Measurements from ENCODE around the gene PXDN. TPM values are rescaled to one million over a fixed set of nuclear protein-coding genes. Genes with fewer than 3 reads are reported as not detected.

Gene PXDN
- polyA plus RNA-seq, 1 donor from 2014 or later, result 0.16 TPM

- H3K27me3 Mint-ChIP-seq, result no peaks in the 10 kb centered on the region
- H3K27ac Mint-ChIP-seq, result no peak overlapping the region
- no peaks in the 10 kb centered on the region for H3K36me3 Mint-ChIP-seq
- no peaks in the 10 kb centered on the region for H3K4me1 Mint-ChIP-seq
- no peaks in the 10 kb centered on the region for H3K9me3 Mint-ChIP-seq
- no peak overlapping the region for H3K4me3 Mint-ChIP-seq
Measured at GRCh38 chr2:1652034-1652790, 92.1 kb downstream of the PXDN start.

- no peaks in the 10 kb centered on the region for H3K4me1 Mint-ChIP-seq
- no peak overlapping the region for H3K4me3 Mint-ChIP-seq
- H3K9me3 Mint-ChIP-seq, result no peaks in the 10 kb centered on the region
- no peak overlapping the region for H3K27ac Mint-ChIP-seq
- no peaks in the 10 kb centered on the region for H3K27me3 Mint-ChIP-seq
- H3K36me3 Mint-ChIP-seq, result no peaks in the 10 kb centered on the region
Measured at GRCh38 chr2:1651121-1652033, 92.9 kb downstream of the PXDN start.

- peak overlapping the region in 1 of 3 donors; percentile 88 for H3K27ac Mint-ChIP-seq
- H3K27me3 Mint-ChIP-seq, result no peaks in the 10 kb centered on the region
- no peaks in the 10 kb centered on the region for H3K4me1 Mint-ChIP-seq
- H3K36me3 Mint-ChIP-seq, result no peaks in the 10 kb centered on the region
- no peaks in the 10 kb centered on the region for H3K9me3 Mint-ChIP-seq
- H3K4me3 Mint-ChIP-seq, result no peak overlapping the region
Measured at GRCh38 chr2:1650085-1650872, 94.0 kb downstream of the PXDN start.

- no peak overlapping the region for H3K4me3 Mint-ChIP-seq
- no peaks in the 10 kb centered on the region for H3K9me3 Mint-ChIP-seq
- no peaks in the 10 kb centered on the region for H3K4me1 Mint-ChIP-seq
Measured at GRCh38 chr2:1649103-1650084, 94.9 kb downstream of the PXDN start.

GRCh38 chr2:1648241-1649102 lies 95.8 kb downstream of the PXDN start:
- Mint-ChIP-seq H3K36me3 (no peaks in the 10 kb centered on the region), H3K9me3 (no peaks in the 10 kb centered on the region), H3K4me3 (no peak overlapping the region), H3K4me1 (no peaks in the 10 kb centered on the region), H3K27ac (no peak overlapping the region), H3K27me3 (no peaks in the 10 kb centered on the region)

More at GRCh38 chr2:1649103-1650084, 94.9 kb downstream of the PXDN start:
- Mint-ChIP-seq H3K27me3 (no peaks in the 10 kb centered on the region), H3K36me3 (no peaks in the 10 kb centered on the region), H3K27ac (no peak overlapping the region)

GRCh38 chr2:1647417-1648240 lies 96.7 kb downstream of the PXDN start:
- Mint-ChIP-seq H3K4me3 (no peak overlapping the region), H3K27me3 (no peaks in the 10 kb centered on the region), H3K4me1 (no peaks in the 10 kb centered on the region), H3K9me3 (no peaks in the 10 kb centered on the region), H3K36me3 (no peaks in the 10 kb centered on the region), H3K27ac (no peak overlapping the region)

GRCh38 chr2:1645761-1646476 lies 98.4 kb downstream of the PXDN start:
- Mint-ChIP-seq H3K4me1 (no peaks in the 10 kb centered on the region), H3K9me3 (no peaks in the 10 kb centered on the region)

GRCh38 chr2:1644427-1644826 lies 99.9 kb downstream of the PXDN start:
- H3K4me1 Mint-ChIP-seq, result no peaks in the 10 kb centered on the region
- no peaks in the 10 kb centered on the region for H3K27me3 Mint-ChIP-seq
- no peaks in the 10 kb centered on the region for H3K9me3 Mint-ChIP-seq
- no peak overlapping the region for H3K4me3 Mint-ChIP-seq
- H3K27ac Mint-ChIP-seq, result no peak overlapping the region
- no peaks in the 10 kb centered on the region for H3K36me3 Mint-ChIP-seq

More at GRCh38 chr2:1645761-1646476, 98.4 kb downstream of the PXDN start:
- Mint-ChIP-seq H3K4me3 (peak overlapping the region in 1 of 4 donors; percentile 63), H3K36me3 (no peaks in the 10 kb centered on the region), H3K27me3 (no peaks in the 10 kb centered on the region), H3K27ac (no peak overlapping the region)

GRCh38 chr2:1642993-1643619 lies 101.2 kb downstream of the PXDN start:
- no peaks in the 10 kb centered on the region for H3K27me3 Mint-ChIP-seq
- no peak overlapping the region for H3K4me3 Mint-ChIP-seq
- no peaks in the 10 kb centered on the region for H3K9me3 Mint-ChIP-seq
- H3K4me1 Mint-ChIP-seq, result no peaks in the 10 kb centered on the region
- no peak overlapping the region for H3K27ac Mint-ChIP-seq
- H3K36me3 Mint-ChIP-seq, result no peaks in the 10 kb centered on the region

GRCh38 chr2:1642066-1642861 lies 102.1 kb downstream of the PXDN start:
- H3K36me3 Mint-ChIP-seq, result no peaks in the 10 kb centered on the region
- no peaks in the 10 kb centered on the region for H3K9me3 Mint-ChIP-seq
- no peak overlapping the region for H3K27ac Mint-ChIP-seq
- H3K27me3 Mint-ChIP-seq, result no peaks in the 10 kb centered on the region
- peak overlapping the region in 2 of 4 donors; percentile 6 to 54 for H3K4me3 Mint-ChIP-seq
- H3K4me1 Mint-ChIP-seq, result no peaks in the 10 kb centered on the region

- H3K4me3 Mint-ChIP-seq, result no peak overlapping the region
- no peaks in the 10 kb centered on the region for H3K27me3 Mint-ChIP-seq
- no peak overlapping the region for H3K27ac Mint-ChIP-seq
- H3K9me3 Mint-ChIP-seq, result no peaks in the 10 kb centered on the region
- no peaks in the 10 kb centered on the region for H3K36me3 Mint-ChIP-seq
- H3K4me1 Mint-ChIP-seq, result no peaks in the 10 kb centered on the region
Measured at GRCh38 chr2:1641523-1641922, 102.8 kb downstream of the PXDN start.
